ENCODE results near the gene EFCAB12.
"Not testable (repeated sequence)": the region's sequence is repeated elsewhere in the genome, so short reads cannot be mapped to it uniquely, and the experiment has no call there.

The EFCAB12 gene

DNA sequence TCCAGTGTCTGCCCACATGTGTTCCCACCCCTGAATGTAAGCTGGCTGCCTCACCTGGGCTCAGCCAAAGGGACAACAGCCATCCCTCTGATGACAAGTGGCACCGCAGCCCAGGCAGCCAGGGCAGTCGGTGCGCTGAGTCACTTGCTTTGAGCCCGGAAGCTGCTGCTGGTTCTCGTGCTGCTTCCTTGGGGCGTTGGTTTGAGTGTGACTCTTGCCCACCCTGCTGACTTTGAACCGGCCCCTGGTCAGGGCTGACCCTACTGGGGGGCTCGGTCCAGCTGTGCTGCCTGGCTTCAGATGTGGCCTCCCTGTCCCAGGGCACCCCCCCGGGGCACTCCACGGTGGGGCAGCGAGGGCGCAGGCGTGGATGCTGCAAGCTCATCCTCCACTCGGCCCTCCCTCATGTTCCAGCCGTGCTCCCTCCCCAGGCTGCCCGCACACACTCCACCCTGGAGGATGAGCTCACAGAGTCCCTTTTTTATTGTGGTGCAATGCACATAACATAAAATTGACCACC lies 62.1 kb downstream of the EFCAB12 start:
- DNase-seq (ENCODE audit: low spot score): no peak

DNA sequence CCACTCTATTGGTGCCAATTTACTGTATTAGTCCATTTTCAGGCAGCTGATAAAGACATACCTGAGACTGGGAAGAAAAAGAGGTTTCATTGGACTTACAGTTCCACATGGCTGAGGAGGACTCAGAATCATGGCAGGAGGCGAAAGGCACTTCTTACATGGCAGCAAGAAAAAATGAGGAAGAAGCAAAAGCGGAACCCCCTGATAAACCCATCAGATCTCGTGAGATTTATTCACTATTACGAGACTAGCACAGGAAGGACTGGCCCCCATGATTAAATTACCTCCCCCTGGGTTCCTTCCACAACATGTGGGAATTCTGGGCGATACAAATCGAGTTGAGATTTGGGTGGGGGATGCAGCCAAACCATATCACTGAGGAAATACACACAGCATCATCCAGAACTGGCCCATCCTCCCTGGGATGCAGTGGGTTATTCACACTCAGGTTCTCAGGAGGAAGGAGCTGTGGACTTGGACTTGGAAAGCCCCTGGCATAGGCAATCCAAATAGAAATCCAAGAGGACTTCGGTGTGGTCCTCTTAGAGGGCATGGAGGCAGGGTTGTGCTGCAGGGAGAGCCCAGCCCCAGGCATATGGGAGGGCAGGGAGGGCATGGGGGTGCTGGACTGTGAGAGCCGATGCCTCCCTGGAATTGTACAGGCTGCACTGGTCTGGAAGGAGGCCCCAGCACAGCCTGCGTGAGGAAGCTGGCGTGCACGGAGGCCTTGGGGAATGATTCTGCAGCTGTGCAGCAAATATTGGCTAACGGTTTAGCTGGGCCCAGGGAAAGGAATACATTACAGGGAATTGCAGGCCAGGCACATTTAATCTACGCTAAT lies 62.9 kb downstream of the EFCAB12 start:
- no peak for DNase-seq (ENCODE audit: low spot score)

DNA sequence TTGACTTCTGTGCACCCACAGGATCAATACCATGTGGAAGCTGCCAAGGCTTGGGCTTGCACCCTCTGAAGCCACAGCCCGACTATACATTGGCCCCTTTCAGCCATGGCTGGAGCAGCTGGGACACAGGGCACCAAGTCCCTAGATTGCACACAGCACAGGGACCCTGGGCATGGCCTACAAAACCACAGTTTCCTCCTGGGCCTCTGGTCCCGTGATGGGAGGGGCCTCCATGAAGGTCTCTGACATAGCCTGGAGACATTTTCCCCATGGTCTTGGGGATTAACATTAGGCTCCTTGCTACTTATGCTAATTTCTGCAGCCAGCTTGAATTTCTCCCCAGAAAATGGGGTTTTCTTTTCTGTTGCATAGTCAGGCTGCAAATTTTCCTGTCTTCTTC lies 63.6 kb downstream of the EFCAB12 start:
- DNase-seq (ENCODE audit: low spot score): not testable (repeated sequence)

DNA sequence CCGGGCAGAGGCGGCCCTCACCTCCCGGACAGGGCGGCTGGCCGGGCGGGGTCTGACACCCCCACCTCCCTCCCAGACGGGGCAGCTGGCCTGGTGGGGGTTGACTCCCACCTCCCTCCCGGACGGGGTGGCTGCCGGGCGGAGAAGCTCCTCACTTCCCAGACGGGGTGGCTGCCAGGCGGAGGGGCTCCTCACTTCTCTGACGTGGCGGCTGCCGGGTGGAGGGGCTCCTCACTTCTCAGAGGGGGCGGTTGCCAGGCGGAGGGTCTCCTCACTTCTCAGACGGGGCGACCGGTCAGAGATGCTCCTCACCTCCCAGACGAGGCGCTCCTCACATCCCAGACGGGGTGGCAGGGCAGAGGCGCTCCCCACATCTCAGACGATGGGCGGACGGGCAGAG lies 65.1 kb downstream of the EFCAB12 start:
- not testable (repeated sequence) for DNase-seq (ENCODE audit: low spot score)

DNA sequence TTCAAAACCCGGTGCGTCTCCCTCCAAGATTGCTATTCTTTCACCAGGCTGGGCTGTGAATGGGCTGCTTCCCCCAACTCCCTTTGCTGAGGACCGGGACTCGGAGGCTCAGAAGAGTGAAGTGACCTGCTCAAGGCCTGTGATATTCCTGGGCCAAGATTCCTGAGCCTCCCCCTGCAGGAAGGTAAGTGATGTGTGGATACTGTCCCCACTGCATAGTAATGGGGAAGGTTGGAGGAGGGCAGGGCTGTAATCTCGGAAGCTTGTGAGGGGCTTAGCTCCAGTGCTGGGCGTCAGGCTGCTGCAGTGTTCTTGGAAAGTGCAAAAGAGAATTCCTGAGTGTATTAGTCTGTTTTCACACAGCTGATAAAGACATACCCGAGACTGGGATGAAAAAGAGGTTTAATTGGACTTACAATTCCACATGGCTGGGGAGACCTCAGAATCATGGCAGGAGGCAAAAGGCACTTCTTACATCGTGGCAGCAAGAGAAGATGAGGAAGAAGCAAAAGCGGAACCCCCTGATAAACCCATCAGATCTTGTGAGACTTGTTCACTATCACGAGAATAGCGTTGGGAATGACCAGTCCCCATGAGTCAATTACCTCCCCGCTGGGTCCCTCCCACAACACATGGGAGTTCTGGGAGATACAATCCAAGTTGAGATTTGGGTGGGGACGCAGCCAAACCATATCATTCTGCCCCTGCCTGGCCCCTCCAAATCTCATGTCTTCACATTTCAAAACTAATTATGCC lies 67.6 kb downstream of the EFCAB12 start:
- no peak for DNase-seq (ENCODE audit: low spot score)

DNA sequence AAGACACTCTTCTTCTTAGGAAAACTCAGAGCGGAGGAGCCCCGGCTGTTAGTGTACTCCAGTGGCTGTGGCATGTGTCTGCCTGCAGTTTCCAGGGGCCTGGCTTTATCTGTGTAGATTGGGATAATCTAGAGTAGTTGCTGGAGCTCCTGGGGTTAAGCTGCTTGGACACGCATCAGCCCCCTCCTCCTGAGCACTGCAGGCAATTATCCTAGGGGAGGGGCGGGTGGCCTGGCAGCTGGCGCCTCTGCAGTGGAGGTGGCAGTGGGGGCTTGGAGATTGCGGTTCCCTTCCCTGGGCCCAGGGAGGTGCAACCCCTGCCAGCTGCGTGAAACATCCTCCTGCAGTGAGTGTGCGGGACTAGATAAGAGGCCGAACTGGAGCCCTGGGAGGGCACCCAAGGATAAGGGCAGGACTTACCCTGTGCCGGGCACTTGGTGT lies 68.2 kb downstream of the EFCAB12 start:
- DNase-seq (ENCODE audit: low spot score): peak; percentile 12

DNA sequence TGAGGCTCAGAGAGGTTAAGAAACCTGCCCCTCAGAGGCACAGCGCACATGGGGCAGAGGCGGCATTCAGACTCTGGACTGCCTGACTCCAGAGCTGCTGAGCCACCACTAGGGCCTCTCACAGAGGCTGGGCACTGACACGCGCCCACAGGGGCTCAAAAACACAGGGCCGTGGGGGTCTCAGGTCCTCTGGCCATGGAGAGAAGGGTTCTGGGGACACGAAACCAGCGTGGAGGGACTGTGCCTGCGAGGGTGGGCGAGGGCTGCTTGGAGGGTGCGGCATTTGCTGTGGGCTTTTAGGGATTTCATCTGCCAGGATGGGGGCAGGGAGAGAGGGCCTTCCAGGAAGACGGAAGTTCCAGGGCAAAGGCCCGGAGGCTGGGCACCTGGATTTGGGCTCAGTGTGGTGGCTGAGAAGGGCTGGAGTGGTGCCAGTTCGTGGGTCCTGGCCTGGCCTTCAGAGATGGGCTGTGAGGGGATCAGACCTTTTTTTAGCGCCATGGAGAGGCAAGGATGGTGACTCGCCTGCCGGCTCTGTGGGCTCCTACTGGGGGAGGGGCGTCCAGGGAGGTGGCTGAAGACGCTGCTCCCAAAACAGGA lies 69.6 kb downstream of the EFCAB12 start:
- no peak for DNase-seq (ENCODE audit: low spot score)

DNA sequence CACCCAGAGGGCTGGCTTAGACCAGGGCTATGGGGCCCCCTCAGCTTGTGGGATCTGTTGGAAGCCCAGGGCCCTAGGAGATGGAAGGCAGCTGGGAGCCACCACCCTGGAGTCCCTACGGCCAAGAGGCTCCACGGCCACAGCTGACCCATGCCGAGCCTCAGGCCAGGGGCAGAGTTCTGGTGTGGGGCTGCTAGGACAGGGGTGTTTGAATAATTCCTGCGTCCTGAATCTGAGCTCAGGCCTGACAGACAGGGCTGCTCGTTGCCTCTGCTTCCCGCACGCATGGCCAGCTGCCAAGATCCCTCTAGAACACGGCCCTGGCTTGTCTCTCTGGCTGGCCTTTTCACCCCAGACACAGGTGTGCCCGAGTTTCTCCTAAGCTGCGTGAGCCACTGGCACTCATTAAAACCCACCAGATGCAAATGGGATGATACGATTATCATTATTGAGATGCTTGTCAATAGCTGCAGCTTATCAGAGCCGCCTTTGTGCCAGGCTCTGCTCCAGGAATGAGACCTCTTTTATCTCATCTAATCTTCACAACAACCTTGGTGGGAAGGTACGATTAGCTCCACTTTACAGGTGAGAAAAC lies 70.2 kb downstream of the EFCAB12 start:
- DNase-seq (ENCODE audit: low spot score): no peak

DNA sequence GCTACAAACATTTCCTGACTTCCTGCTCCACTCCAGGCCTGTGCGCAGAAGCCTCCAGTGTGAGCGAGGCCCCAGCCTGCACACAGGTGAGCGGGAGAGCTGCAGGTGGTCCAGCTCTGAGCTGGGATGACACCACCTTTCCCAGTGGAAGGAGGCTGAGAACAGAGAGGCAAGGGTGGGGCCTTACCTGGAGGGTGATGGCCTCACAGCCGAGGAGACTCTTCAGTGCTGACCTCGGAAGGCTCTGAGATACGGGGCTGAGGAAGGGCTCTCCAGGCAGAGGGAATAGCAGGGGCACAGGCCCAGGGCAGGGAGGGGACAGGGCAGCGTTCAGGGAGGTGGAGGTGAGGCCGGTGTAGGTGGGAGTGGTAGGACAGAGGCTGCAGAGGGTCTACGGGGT lies 70.8 kb downstream of the EFCAB12 start:
- DNase-seq (ENCODE audit: low spot score): no peak

DNA sequence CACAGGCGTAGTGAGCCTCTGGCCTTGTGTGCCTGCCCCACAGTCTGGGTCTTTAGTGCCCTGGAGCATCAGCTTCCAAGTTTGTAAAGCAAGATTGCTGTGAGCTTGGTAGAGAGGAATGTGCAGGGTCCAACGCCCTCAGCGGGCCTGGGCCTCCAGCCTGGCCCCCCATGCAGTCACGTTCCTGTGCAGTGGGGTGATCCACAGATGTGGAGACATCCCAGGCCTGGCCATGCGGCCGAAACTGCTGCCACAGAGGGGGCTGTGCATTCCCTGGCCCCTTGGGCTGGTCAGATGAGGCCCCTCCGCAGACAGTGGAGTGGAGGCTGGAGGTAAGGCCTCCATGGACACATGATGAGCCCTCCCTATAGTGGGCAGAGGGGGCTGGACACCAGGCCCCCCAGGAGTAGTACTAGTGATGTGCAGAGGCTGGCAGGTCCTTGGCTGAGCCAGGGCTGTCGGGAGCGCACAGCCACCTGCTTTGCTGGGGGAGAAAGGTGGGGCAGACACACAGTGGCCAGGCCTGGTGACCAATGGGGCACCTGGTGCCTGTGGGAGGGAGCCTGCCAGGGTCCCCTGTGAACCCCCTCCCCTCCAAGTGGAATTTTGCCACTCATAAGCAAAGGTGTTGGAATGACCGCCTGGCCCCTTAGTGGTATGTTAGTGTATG lies 71.5 kb downstream of the EFCAB12 start:
- no peak for DNase-seq (ENCODE audit: low spot score)

DNA sequence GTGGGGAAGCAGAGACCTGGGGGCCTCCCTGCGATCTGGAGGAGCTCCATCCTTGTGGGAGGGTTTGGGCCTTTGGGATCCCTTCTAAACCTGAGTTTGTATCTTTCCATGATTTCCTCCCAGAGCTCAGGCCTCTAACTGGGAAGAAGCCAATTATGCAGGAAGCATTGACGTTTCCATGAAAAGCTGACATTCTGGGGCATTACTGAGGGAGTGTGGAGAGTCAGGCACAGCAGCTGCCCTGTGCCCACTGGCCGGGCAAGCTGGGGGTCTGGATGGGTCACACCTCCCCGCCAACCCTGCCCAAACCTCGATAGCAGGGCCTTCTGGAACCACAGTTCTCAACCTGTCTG lies 74.9 kb downstream of the EFCAB12 start:
- DNase-seq (ENCODE audit: low spot score): no peak

DNA sequence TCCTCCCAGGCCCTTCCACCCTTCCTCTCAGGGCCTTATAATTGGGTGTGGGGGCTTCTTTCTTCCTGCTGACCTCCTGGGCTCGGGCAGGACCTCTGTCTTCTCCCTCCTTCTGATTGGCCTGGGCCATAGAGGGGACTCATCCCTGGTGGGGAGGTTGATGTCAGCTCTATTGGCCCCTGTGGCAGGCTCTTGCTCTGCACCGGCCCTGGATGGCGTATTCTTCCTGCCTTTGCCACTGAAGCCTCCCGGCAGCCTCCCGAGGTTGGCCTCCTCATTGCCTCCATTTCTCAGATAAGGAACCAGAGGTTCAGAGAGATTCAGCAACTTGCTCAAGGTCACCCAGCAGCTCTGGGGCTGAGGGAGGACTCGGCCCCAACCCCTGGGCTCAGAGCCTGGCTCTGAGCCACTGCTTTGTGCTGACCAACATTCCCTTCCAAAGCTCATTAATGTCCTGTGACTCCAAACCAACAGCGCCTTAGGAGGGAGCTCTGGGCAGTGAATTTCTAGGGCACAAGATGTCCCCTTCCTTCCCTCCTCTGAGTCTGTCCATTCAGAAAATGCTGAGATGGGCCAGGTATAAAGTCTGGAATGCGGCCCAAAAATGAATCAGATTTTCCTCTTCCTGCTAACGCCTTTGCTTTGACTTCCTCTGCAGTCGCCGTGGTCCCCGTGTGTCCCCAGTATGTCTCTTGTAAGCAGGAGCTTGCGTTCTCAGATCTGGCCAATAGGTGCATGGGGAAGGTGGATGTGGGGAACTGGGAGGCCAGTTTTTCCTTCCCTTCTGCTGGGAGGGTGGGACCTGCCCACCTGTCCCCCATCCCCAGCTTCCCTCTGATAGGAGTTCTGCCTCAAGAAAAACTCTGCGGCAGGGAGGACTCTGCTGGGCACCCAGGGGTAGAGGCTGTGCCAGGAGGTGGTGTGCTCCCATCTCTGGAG lies 75.5 kb downstream of the EFCAB12 start:
- DNase-seq (ENCODE audit: low spot score): no peak

DNA sequence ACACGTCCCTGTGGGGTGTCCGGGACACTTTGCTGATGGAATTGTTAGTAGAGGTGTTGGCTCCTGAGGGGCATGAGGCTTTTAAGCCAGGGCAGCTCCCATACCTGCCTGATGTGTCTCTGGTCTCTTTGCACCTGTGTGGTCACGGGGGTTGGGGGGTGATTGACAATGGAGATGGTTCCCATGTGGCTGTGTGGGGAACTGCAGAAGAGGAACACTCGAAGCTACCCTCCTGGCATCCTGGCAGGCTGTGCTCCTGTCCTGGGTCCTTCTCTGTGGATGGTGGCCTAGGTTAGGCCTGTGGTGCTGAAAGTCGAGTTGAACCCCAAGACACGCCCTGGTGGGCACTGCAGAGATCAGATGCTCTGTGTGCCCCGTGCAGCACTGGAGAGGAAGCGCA lies 76.4 kb downstream of the EFCAB12 start:
- no peak for DNase-seq (ENCODE audit: low spot score)
